Eye (tissue), 1 donor: Measurements from ENCODE around the gene PRKCB.
"Not testable (repeated sequence)": the region's sequence is repeated elsewhere in the genome, so short reads cannot be mapped to it uniquely, and the experiment has no call there.

Experiments
- DNase-seq: peaks from one replicate; pipeline ENCODE4 v3.0.0-alpha.2; 2015

PRKCB gene

GRCh38 chr16:24188751-24189318 lies 353.1 kb downstream of the PRKCB start:
- no peak for DNase-seq

- DNase-seq, result no peak
Observed at GRCh38 chr16:24189941-24190340, 354.2 kb downstream of the PRKCB start.

GRCh38 chr16:24191876-24192402 lies 356.2 kb downstream of the PRKCB start:
- DNase-seq, result no peak

GRCh38 chr16:24195221-24195620 lies 359.4 kb downstream of the PRKCB start:
- no peak for DNase-seq

GRCh38 chr16:24198807-24199533 lies 363.2 kb downstream of the PRKCB start:
- DNase-seq, result no peak

GRCh38 chr16:24203675-24204074 lies 367.9 kb downstream of the PRKCB start:
- DNase-seq, result no peak

GRCh38 chr16:24204150-24204665 lies 368.4 kb downstream of the PRKCB start:
- DNase-seq, result no peak

- DNase-seq, result no peak
Observed at GRCh38 chr16:24206926-24207325, 371.1 kb downstream of the PRKCB start.

- DNase-seq, result peak; percentile 98
Observed at GRCh38 chr16:24208710-24209109, 372.9 kb downstream of the PRKCB start.

- DNase-seq, result no peak
Observed at GRCh38 chr16:24214992-24215391, 379.2 kb downstream of the PRKCB start.

GRCh38 chr16:24216961-24217360 lies 381.2 kb downstream of the PRKCB start:
- no peak for DNase-seq

- no peak for DNase-seq
Observed at GRCh38 chr16:24217461-24217860, 381.7 kb downstream of the PRKCB start.

GRCh38 chr16:24218299-24218698 lies 382.5 kb downstream of the PRKCB start:
- no peak for DNase-seq

GRCh38 chr16:24221219-24221618 lies 385.4 kb downstream of the PRKCB start:
- DNase-seq, result no peak

GRCh38 chr16:24228514-24228913 lies 392.7 kb downstream of the PRKCB start:
- no peak for DNase-seq

GRCh38 chr16:24232936-24233335 lies 397.2 kb downstream of the PRKCB start:
- no peak for DNase-seq

GRCh38 chr16:24234737-24235136 lies 399.0 kb downstream of the PRKCB start:
- no peak for DNase-seq

GRCh38 chr16:24235806-24236205 lies 400.0 kb downstream of the PRKCB start:
- no peak for DNase-seq

- not testable (repeated sequence) for DNase-seq
Observed at GRCh38 chr16:24238846-24239245, 403.1 kb downstream of the PRKCB start.

- DNase-seq, result no peak
Observed at GRCh38 chr16:24246911-24247607, 411.3 kb downstream of the PRKCB start.

GRCh38 chr16:24253192-24253591 lies 417.4 kb downstream of the PRKCB start:
- DNase-seq, result peak; percentile 75

- peak; percentile 94 for DNase-seq
Observed at GRCh38 chr16:24255456-24256371, 419.9 kb downstream of the PRKCB start, which contains the start of gene CACNG3. Gene CACNG3, plus strand, starts transcription at chr16:24256335. Its CDS starts 420 bp downstream, at chr16:24256755.
